Measurements from ENCODE around the gene CYP46A1. TPM values are rescaled to one million over a fixed set of nuclear protein-coding genes. Genes with fewer than 3 reads are reported as not detected.

Gene CYP46A1
- total RNA-seq, 2 experiments from 2014 or later = 0.05 to 0.23 TPM

DNA sequence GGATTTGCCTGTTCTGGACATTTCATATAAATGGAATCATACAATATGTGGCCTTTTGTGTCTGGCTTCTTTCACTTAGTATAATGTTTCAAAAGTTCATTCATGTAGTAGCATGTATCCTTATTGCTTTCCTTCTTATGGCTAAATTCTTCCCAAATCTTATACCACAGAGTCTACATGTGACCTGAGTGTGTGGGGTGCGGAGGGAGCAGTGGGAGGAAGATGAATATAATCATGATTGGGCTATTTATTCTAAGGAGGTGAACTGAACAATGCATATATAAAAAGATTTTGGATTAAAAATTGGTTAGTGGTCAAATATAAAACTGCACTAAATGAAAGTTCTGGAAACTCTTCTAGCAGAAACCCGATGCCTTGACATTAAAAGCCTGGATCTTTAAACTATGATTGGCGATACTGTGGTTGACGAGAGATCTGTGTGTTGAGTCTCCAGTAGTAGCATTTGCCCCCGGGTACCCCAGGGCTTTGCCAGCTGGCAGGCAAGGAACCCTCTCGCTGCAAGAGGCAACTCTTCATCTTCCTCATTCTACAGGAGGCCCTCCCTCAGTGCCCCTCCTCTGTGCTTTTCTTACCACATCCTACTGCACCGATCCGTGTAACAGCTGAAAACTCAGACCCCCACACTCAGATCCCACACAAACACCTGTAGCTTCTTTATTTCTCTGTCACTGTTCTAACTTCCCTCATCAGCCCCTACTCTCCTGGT lies 2.6 kb downstream of the CYP46A1 start:
- H3K9me3 Mint-ChIP-seq (ENCODE audit: low read depth) = no peaks in the 10 kb centered on the region

GRCh38 chr14:99687284-99688209 lies 3.4 kb downstream of the CYP46A1 start:
- H3K27ac Mint-ChIP-seq = no peak overlapping the region
- H3K4me1 Mint-ChIP-seq = peaks cover 11% of the 10 kb centered on the region
- no peak overlapping the region for H3K4me3 Mint-ChIP-seq
- POLR2A ChIA-PET = interaction anchor here (0.6 kb wide), 1 partner anchor 283 kb away, joined by 3 read pairs; no protein-coding TSS in a partner anchor
- intact Hi-C loops (cut with DNase I, micrococcal nuclease) = loop anchor here in 1 of 2 experiments (10.0 kb wide), 1 partner anchor 687 kb away; the partner anchor contains the start of gene WDR25
- CTCF ChIA-PET = interaction anchor here (0.6 to 1.7 kb wide), 12 partner anchors 9 to 170 kb away, joined by 3 to 7 read pairs (median 4); no protein-coding TSS in a partner anchor
- H3K27me3 Mint-ChIP-seq = peaks cover 25% of the 10 kb centered on the region
- no peaks in the 10 kb centered on the region for H3K9me3 Mint-ChIP-seq (ENCODE audit: low read depth)
- ATAC-seq (no peak), DNase-seq (peak; percentile 53)
- H3K36me3 Mint-ChIP-seq (ENCODE audit: low read depth) = no peaks in the 10 kb centered on the region

More for the DNA sequence above, 2.6 kb downstream of the CYP46A1 start:
- intact Hi-C loops (cut with DNase I, micrococcal nuclease) = loop anchor here in 1 of 2 experiments (10.0 kb wide), 1 partner anchor 688 kb away; the partner anchor contains the start of gene WDR25
- Mint-ChIP-seq H3K4me3 (no peak overlapping the region), H3K27ac (no peak overlapping the region), H3K27me3 (peaks cover 25% of the 10 kb centered on the region), H3K4me1 (peaks cover 11% of the 10 kb centered on the region), H3K36me3 (ENCODE audit: low read depth) (no peaks in the 10 kb centered on the region)
- POLR2A ChIA-PET = interaction anchor here (0.6 kb wide), 1 partner anchor 283 kb away, joined by 3 read pairs; no protein-coding TSS in a partner anchor
- CTCF ChIA-PET = interaction anchor here (0.6 to 1.3 kb wide), 6 partner anchors 9 to 192 kb away, joined by 3 to 5 read pairs (median 4); no protein-coding TSS in a partner anchor
- no peak for DNase-seq
- ATAC-seq = no peak

DNA sequence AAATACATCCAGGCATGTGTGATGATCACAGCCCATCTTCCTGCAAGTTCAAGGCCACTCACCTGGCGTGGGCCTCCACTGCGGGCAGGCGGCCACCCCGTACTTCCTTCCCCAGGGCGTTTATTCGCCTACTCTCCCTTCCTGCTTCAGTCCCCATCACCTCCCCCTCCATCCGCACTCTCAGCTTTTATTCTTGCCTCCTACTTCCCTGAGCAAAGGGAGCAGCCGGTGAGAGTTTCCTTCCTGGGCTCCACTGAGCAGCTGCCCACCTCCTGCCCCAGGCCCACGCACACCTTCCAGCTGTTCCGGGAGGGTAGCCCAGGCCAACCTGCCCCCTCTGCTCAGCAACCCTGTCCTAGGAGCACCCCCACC lies 4.1 kb downstream of the CYP46A1 start:
- ChIA-PET CTCF (interaction anchor here (0.6 to 1.7 kb wide), 9 partner anchors 9 to 201 kb away, joined by 3 to 7 read pairs (median 4); no protein-coding TSS in a partner anchor), POLR2A (no interaction called here)
- intact Hi-C loops (cut with DNase I, micrococcal nuclease) = loop anchor here in 1 of 2 experiments (10.0 kb wide), 1 partner anchor 687 kb away; the partner anchor contains the start of gene WDR25
- Mint-ChIP-seq H3K27me3 (peaks cover 25% of the 10 kb centered on the region), H3K36me3 (ENCODE audit: low read depth) (no peaks in the 10 kb centered on the region), H3K4me1 (peaks cover 9% of the 10 kb centered on the region), H3K9me3 (ENCODE audit: low read depth) (no peaks in the 10 kb centered on the region), H3K4me3 (no peak overlapping the region), H3K27ac (no peak overlapping the region)
- ATAC-seq (no peak), DNase-seq (no peak)

DNA sequence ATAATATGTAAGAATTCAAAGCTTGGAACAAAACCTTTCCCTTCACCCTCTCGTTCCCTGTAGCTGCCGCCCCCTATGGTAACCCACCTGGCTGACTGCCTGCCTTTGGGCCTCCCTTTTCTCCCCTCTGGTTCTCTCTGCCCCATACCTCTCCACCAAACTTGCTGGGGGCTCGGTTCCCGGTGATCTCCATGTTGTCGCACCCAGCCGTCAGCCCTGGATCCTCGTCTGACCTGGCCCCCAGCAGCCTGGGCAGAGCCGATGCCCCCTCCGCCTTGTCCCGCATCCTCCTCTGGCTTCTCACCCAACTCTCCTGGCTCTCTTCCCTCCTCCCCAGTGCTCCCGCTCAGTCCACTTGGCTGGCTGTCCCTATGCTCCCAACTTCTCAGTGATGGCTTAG lies 4.5 kb downstream of the CYP46A1 start:
- H3K4me3 Mint-ChIP-seq = no peak overlapping the region
- DNase-seq (no peak), ATAC-seq (no peak)
- no peaks in the 10 kb centered on the region for H3K36me3 Mint-ChIP-seq (ENCODE audit: low read depth)
- H3K9me3 Mint-ChIP-seq (ENCODE audit: low read depth) = no peaks in the 10 kb centered on the region
- CTCF ChIA-PET = interaction anchor here (0.6 to 1.7 kb wide), 8 partner anchors 8 to 200 kb away, joined by 3 to 7 read pairs (median 4); no protein-coding TSS in a partner anchor
- POLR2A ChIA-PET = no interaction called here
- H3K4me1 Mint-ChIP-seq = peaks cover 9% of the 10 kb centered on the region
- intact Hi-C loops (cut with DNase I, micrococcal nuclease) = loop anchor here in 1 of 2 experiments (10.0 kb wide), 1 partner anchor 686 kb away; the partner anchor contains the start of gene WDR25
- no peak overlapping the region for H3K27ac Mint-ChIP-seq
- H3K27me3 Mint-ChIP-seq = peaks cover 25% of the 10 kb centered on the region

DNA sequence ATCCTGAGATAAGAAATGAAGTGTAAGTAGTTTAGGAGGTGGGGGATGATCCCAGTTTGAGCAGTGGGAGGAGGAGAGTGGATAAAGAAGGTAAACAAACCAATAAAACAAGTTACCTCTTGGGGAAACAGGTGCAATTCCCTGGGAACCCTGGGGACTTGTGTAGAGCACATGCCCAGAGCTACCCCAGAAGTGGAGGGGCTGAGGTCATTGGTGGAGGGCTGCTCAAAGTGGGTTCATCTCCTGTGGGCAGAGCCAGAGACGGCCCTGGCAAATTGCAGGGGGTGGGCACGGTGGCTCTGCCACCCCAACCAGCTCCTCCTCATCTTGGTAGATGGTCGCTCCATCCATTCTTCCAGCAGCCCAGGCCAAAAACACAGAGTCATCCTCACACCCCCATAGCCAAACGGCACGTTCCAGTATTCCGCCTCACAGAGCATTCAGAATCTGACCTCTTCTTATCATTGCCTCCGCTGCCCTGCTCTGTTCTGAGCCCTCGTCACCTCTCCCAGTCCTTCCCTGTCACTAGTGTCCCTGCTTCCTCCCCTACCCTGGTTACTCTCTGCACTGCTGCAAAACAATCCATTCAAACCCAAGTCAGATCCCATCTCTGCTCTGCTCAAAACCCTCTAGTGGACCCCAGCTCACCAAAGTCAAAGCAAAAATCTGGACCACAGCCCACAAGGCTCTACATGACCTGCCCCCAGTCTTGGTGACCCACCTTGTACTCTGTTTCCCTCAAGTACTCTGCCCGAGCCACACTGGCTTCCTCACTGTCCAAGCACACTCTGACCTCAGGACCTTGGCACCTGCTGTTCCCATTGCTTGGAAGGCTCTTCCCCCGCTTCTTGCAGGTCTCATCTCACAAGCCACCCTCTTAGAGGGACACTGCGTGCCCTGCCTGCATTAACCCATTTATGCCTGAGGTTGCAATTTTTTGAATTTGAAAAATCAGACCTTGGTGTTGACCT lies 5.5 kb downstream of the CYP46A1 start:
- CTCF ChIA-PET = interaction anchor here (0.6 to 1.7 kb wide), 7 partner anchors 11 to 317 kb away, joined by 3 to 6 read pairs (median 4); no protein-coding TSS in a partner anchor
- POLR2A ChIA-PET = no interaction called here
- H3K27me3 Mint-ChIP-seq = peaks cover 25% of the 10 kb centered on the region

DNA sequence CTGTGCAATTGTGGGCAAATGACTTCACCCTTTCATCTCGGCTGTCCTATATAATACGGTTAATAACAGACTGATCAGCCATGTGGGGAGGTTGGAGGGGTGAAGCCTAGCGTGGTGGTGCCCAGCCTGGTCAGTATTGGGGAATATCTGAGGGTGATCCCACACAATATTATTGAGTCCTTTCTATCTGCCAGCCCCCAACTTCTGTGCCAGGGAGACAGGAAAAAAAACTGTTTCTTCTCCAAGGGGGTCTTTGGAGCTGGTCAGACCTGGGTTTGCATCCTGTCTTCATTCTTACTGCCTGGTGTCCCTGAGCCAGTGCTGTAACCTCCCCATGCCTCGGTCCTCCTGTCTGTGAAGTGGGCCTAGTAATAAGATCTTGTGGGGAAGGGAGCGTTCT lies 6.5 kb downstream of the CYP46A1 start:
- H3K4me3 Mint-ChIP-seq = no peak overlapping the region
- no peak overlapping the region for H3K27ac Mint-ChIP-seq
- intact Hi-C loops (cut with DNase I, micrococcal nuclease) = no loop called here
- ChIA-PET CTCF (interaction anchor here (0.6 to 1.1 kb wide), 4 partner anchors 40 to 283 kb away, joined by 3 to 4 read pairs (median 3); partner anchors contain the start of genes CCNK and SETD3), POLR2A (no interaction called here)
- DNase-seq = no peak
- peaks cover 22% of the 10 kb centered on the region for H3K27me3 Mint-ChIP-seq
- no peaks in the 10 kb centered on the region for H3K36me3 Mint-ChIP-seq (ENCODE audit: low read depth)
- no peak for ATAC-seq
- peaks cover 9% of the 10 kb centered on the region for H3K4me1 Mint-ChIP-seq
- no peaks in the 10 kb centered on the region for H3K9me3 Mint-ChIP-seq (ENCODE audit: low read depth)

More for the DNA sequence above, 5.5 kb downstream of the CYP46A1 start:
- intact Hi-C loops (cut with DNase I, micrococcal nuclease) = loop anchor here in 1 of 2 experiments (10.0 kb wide), 1 partner anchor 685 kb away; the partner anchor contains the start of gene WDR25
- Mint-ChIP-seq H3K4me3 (no peak overlapping the region), H3K27ac (no peak overlapping the region), H3K36me3 (ENCODE audit: low read depth) (no peaks in the 10 kb centered on the region), H3K4me1 (peaks cover 9% of the 10 kb centered on the region), H3K9me3 (ENCODE audit: low read depth) (no peaks in the 10 kb centered on the region)
- no peak for ATAC-seq
- DNase-seq = no peak

- Mint-ChIP-seq H3K27me3 (peaks cover 21% of the 10 kb centered on the region), H3K36me3 (ENCODE audit: low read depth) (no peaks in the 10 kb centered on the region), H3K27ac (no peak overlapping the region), H3K4me1 (peaks cover 9% of the 10 kb centered on the region), H3K4me3 (no peak overlapping the region), H3K9me3 (ENCODE audit: low read depth) (no peaks in the 10 kb centered on the region)
- DNase-seq (no peak), ATAC-seq (no peak)
- intact Hi-C loops (cut with DNase I, micrococcal nuclease) = no loop called here
- POLR2A ChIA-PET = no interaction called here
- CTCF ChIA-PET = no interaction called here
Measured at GRCh38 chr14:99691111-99691885, 7.2 kb downstream of the CYP46A1 start.

DNA sequence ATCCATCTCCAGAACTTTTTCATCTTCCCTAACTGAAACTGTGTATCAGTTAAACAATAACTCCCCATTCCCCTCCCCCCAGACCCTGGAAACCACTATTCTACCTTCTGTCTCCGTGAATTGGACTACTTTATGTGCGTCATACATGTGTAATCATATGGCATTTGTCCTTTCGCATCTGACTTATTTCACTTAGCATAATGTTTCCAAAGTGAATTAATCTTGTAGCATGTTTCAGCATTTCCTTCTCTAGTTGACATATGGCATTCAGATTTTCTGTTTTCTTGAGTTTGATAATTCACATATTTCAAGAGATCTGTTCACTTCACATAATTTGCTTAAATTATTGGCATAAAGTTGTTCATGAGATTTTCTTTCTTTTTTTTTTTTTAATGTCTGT lies 9.8 kb downstream of the CYP46A1 start:
- Mint-ChIP-seq H3K36me3 (ENCODE audit: low read depth) (no peaks in the 10 kb centered on the region), H3K4me1 (no peaks in the 10 kb centered on the region), H3K4me3 (no peak overlapping the region), H3K27ac (no peak overlapping the region), H3K9me3 (ENCODE audit: low read depth) (no peaks in the 10 kb centered on the region), H3K27me3 (peaks cover 22% of the 10 kb centered on the region)
- ChIA-PET CTCF (interaction anchor here (0.6 kb wide), 1 partner anchor 442 kb away, joined by 3 read pairs; no protein-coding TSS in a partner anchor), POLR2A (no interaction called here)
- DNase-seq (no peak), ATAC-seq (no peak)
- intact Hi-C loops (cut with DNase I, micrococcal nuclease) = no loop called here

GRCh38 chr14:99696929-99697328 lies 12.8 kb downstream of the CYP46A1 start:
- Mint-ChIP-seq H3K36me3 (ENCODE audit: low read depth) (no peaks in the 10 kb centered on the region), H3K27me3 (peaks cover 7% of the 10 kb centered on the region), H3K27ac (no peak overlapping the region), H3K4me3 (no peak overlapping the region), H3K4me1 (no peaks in the 10 kb centered on the region), H3K9me3 (ENCODE audit: low read depth) (no peaks in the 10 kb centered on the region)
- ChIA-PET CTCF (interaction anchor here (1.1 kb wide), 2 partner anchors 9 to 10 kb away, joined by 3 to 6 read pairs; no protein-coding TSS in a partner anchor), POLR2A (no interaction called here)
- DNase-seq (no peak), ATAC-seq (no peak)
- intact Hi-C loops (cut with DNase I, micrococcal nuclease) = no loop called here

DNA sequence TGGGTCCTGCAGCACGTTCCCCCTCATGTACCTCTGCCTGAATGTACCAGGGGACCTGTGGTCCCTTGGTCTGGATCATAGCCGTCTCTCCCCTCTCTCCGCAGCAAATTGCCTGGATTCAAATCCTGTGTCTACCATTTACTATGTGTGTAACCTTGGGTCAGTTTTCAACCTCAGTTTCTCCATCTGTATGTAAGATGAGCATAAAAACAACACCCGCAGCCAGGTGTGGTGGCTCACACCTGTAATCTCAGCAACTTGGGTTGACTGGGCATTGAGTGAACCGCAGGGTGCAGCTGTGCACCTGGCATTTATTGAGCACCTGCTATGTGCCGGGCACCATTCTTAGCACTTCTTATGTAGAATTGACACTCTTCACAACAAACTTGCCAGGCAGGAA lies 14.1 kb downstream of the CYP46A1 start:
- POLR2A ChIA-PET = no interaction called here
- peaks cover 7% of the 10 kb centered on the region for H3K27me3 Mint-ChIP-seq
- DNase-seq (no peak), ATAC-seq (no peak)
- CTCF ChIA-PET = interaction anchor here (0.5 kb wide), 1 partner anchor 47 kb away, joined by 3 read pairs; no protein-coding TSS in a partner anchor
- peaks cover 3% of the 10 kb centered on the region for H3K36me3 Mint-ChIP-seq (ENCODE audit: low read depth)
- intact Hi-C loops (cut with DNase I, micrococcal nuclease) = no loop called here
- H3K4me3 Mint-ChIP-seq = no peak overlapping the region
- H3K27ac Mint-ChIP-seq = no peak overlapping the region
- H3K9me3 Mint-ChIP-seq (ENCODE audit: low read depth) = peaks cover 5% of the 10 kb centered on the region
- H3K4me1 Mint-ChIP-seq = no peaks in the 10 kb centered on the region

All from activated CD4-positive, alpha-beta T cell treated with anti-CD3 and anti-CD28 coated beads for 36 hours (primary cell).